GM06990 (cell line): ENCODE data around the gene PLAAT3.

Source experiments
- DNase-seq: peaks from one replicate; pipeline ENCODE4 v3.0.0-alpha.2; 2011; ENCODE audit not compliant: insufficient read length; ENCODE audit errors: extremely low read depth
- H3K27me3 ChIP-seq: replicated peaks from 2 replicates; pipeline ENCODE4 v1.6.0; 2011; ENCODE audit warnings: low read length; ENCODE audit not compliant: control insufficient read depth, insufficient read depth
- H3K36me3 ChIP-seq: 2 replicates; pipeline ENCODE4 v1.5.1; 2011; ENCODE audit warnings: low read length; ENCODE audit not compliant: control insufficient read depth, insufficient read depth
- H3K4me3 ChIP-seq: replicated peaks from 2 replicates; pipeline ENCODE4 v1.5.1; 2011; ENCODE audit warnings: low read depth, mild to moderate bottlenecking, control low read depth, low read length
- TF ChIP-seq, protein P1 (sequence below): IDR thresholded peaks from 2 replicates; pipeline ENCODE4 v1.5.1; 2011; ENCODE audit warnings: low read length, control low read depth, mild to moderate bottlenecking, inconsistent platforms; ENCODE audit not compliant: insufficient read depth, poor library complexity, severe bottlenecking

The PLAAT3 gene

DNA sequence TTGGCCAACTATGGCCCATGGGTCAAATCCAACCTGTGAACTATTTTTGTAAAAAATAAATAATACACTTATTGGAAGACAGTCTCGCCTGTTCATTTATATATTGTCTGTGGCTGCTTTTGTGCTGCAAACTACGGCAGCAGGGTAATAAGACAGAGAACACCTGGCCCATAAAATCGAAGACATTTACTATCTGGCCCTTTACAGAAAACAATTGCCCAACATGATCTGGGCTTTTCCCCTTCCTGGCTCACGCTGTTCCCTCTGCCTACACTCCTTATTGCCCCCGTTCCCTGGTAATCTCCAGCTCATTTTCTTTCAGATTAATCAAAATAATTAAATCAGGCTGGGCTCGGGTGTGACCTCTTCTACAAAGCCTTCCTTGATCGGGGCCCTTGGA lies 56.7 kb downstream of the PLAAT3 start:
- Histone ChIP-seq H3K4me3 (no peak overlapping the region), H3K27me3 (no peaks in the 10 kb centered on the region), H3K36me3 (no peaks in the 10 kb centered on the region)
- TF ChIP-seq, protein P1, sequence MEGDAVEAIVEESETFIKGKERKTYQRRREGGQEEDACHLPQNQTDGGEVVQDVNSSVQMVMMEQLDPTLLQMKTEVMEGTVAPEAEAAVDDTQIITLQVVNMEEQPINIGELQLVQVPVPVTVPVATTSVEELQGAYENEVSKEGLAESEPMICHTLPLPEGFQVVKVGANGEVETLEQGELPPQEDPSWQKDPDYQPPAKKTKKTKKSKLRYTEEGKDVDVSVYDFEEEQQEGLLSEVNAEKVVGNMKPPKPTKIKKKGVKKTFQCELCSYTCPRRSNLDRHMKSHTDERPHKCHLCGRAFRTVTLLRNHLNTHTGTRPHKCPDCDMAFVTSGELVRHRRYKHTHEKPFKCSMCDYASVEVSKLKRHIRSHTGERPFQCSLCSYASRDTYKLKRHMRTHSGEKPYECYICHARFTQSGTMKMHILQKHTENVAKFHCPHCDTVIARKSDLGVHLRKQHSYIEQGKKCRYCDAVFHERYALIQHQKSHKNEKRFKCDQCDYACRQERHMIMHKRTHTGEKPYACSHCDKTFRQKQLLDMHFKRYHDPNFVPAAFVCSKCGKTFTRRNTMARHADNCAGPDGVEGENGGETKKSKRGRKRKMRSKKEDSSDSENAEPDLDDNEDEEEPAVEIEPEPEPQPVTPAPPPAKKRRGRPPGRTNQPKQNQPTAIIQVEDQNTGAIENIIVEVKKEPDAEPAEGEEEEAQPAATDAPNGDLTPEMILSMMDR, result no peak
- no peak for DNase-seq

DNA sequence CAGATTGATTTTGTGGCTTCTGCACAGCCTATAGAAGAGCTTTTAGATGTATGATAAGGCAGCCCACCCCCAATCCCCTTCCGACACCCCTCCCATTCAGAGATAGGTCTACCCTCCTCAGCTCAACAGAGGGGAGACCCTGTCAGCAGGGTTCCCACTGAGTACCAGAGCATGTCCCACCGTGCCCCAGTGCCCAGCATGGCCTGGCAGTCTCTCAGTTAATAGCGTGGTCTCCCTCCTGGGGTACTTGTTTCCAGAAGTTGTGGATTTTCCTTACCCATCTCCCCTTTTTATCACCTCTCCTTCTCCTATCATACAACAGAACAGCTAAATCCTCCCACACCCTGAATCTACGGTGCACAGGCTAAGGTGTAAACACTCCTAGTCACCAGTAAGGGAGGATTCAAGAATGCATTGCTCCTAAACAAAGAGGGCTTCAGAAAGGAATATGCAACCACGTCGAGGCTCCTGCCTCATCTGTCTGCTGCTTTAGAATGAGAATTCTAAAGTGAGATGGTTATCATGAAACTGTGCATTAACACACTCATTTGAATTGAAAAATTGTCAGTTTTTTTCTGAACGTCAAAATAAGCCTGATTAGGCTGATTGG lies 57.7 kb downstream of the PLAAT3 start:
- TF ChIP-seq, protein P1, result no peak
- no peaks in the 10 kb centered on the region for H3K36me3 ChIP-seq

DNA sequence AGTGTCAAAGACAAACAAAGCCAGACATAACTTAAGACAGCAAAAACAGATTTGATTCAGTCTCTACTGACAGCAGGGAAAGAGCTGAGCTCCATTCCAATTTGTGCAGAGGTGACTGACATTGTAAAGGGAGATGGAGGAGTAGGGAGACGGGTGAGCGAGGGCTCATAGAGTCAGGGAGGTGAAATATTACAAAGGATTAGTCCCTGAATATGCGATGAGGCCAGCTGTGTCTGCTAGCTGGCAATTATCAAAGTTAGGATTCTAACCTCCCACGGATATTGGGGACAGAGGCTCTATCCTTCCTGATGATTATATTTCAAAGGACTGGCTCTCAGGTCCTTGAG lies 59.4 kb downstream of the PLAAT3 start:
- no peaks in the 10 kb centered on the region for H3K36me3 ChIP-seq
- H3K4me3 ChIP-seq, result no peak overlapping the region
- no peak for DNase-seq
- H3K27me3 ChIP-seq, result no peaks in the 10 kb centered on the region
- TF ChIP-seq, protein P1, result no peak

More for the DNA sequence above, 57.7 kb downstream of the PLAAT3 start:
- H3K4me3 ChIP-seq, result no peak overlapping the region
- no peak for DNase-seq
- no peaks in the 10 kb centered on the region for H3K27me3 ChIP-seq

DNA sequence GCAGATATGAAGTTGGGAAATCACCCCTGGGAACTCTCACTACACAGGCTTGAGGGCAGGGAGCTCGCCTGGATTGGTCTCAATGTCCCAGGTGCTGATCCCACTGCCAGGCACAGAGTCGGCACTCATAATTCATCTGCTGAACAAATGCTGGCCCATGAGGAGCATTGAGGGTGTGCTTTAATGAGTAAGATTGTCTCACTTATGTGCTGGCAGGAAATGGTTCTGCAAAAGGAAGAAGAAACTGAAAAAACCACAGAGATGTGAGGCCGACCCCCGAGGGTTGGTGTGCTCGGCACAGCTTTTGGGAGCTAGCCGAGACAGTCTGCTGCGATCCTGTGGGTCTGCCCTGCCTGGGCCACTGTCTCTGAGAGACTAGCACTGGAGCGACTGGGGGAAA lies 60.5 kb downstream of the PLAAT3 start:
- peak; percentile 67 for DNase-seq
- Histone ChIP-seq H3K27me3 (no peaks in the 10 kb centered on the region), H3K36me3 (no peaks in the 10 kb centered on the region), H3K4me3 (no peak overlapping the region)
- TF ChIP-seq, protein P1, result no peak

DNA sequence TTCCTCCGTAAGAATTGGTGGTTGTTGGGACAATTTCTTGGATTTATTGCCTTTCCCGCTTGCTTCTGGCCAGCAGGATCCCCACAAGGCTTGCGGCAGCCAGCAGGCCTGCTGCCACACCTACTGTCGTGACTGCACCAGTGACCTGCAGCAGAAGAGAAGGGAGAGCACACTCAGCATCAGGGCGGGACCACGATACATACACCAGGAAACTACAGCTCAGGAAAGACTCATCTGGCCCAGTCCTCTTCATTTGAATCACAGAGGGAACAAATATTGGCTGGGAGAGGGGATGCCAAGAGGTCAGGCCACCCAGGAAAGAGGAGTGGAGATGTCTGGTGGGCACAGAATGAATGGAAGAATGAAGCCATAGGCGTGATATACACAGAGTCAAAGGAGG lies 61.3 kb downstream of the PLAAT3 start:
- Histone ChIP-seq H3K27me3 (no peaks in the 10 kb centered on the region), H3K36me3 (no peaks in the 10 kb centered on the region), H3K4me3 (no peak overlapping the region)
- no peak for DNase-seq
- TF ChIP-seq, protein P1, result no peak

DNA sequence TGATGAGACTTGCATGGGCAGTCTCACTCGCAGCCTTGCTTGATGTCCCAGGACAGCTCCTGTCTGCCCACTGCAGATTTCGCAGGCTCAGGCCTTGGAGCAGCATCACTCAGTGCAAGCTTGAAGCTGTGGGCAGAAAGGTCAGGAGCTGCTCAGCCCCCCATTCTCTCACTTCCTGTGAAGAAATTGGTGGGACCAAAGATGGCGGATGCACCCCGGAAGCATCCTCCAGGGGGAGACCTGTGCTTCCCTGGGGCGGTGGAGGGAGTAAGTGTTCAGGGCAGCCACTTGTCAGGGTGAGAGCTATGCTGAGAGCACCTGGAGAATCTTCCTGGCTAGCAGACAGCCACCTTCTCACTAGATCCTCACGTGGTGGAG lies 62.4 kb downstream of the PLAAT3 start:
- no peaks in the 10 kb centered on the region for H3K27me3 ChIP-seq
- TF ChIP-seq, protein P1, result no peak
- no peaks in the 10 kb centered on the region for H3K36me3 ChIP-seq
- DNase-seq, result no peak
- no peak overlapping the region for H3K4me3 ChIP-seq
